Fibroblast of mammary gland (primary cell): ENCODE results near the gene TOX2.

Experiments used
- DNase-seq: peaks from one replicate; pipeline ENCODE4 v3.0.0-alpha.2; 2010; ENCODE audit warnings: low read depth
- H3K4me3 ChIP-seq: 2 replicates; pipeline ENCODE4 v1.5.1; 2011; ENCODE audit warnings: low read depth, mild to moderate bottlenecking, low read length, moderate library complexity; ENCODE audit not compliant: control insufficient read depth
- TF ChIP-seq, protein P1 (sequence below): conservative IDR thresholded peaks from 2 replicates; pipeline ENCODE4 v1.5.1; 2011; ENCODE audit warnings: low read depth, low read length, inconsistent platforms; ENCODE audit not compliant: control insufficient read depth, insufficient read depth

The TOX2 gene, protein sequence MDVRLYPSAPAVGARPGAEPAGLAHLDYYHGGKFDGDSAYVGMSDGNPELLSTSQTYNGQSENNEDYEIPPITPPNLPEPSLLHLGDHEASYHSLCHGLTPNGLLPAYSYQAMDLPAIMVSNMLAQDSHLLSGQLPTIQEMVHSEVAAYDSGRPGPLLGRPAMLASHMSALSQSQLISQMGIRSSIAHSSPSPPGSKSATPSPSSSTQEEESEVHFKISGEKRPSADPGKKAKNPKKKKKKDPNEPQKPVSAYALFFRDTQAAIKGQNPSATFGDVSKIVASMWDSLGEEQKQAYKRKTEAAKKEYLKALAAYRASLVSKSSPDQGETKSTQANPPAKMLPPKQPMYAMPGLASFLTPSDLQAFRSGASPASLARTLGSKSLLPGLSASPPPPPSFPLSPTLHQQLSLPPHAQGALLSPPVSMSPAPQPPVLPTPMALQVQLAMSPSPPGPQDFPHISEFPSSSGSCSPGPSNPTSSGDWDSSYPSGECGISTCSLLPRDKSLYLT

DNA sequence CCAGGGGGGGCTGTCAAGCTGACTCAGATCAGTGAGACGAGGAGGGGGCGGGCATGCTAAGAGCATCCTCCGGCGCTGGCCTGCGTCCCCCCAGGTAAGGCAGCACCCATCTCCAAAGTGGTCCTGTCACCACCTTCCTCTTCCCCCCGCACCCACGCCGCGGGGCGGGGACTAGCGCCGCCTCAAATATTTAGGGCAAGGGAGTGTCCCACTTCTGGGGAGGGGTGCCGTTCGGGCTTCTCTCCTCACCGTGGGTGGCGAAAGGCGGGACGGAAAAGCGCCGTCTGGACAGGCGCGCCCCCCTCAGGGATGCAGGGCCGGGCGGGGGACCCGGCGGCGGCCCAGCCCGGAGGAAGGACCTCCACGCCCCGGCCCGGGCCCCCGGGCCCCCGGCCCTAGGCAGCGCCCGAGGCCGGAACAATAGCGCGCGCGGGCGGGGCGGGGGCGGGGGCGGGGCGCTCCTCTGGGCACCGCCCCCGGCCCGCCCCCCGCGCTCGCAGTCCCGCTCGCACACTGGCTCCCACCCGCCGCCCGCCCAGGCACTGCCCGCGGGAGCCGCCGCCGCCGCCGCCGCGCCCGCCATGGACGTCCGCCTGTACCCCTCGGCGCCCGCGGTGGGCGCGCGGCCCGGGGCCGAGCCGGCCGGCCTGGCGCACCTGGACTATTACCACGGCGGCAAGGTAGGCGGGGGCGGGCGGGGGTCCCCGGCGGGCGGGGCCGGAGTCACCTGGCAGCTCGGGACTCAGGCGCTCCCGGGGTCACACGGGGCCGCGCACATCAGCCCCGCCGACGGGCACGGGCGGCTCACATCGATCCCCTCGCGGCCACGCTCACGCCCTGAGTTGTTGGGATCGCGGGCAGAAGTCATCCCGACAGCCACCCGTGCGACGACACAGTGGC is at the start of gene TOX2:
Gene TOX2 (plus strand): TSS at position 542 of the 900 bp plus-strand sequence. CDS start 40 bp downstream, at position 582.
- no peak for DNase-seq
- peak within 1 kb of the TSS; percentile 61 for H3K4me3 ChIP-seq
- TF ChIP-seq, protein P1, sequence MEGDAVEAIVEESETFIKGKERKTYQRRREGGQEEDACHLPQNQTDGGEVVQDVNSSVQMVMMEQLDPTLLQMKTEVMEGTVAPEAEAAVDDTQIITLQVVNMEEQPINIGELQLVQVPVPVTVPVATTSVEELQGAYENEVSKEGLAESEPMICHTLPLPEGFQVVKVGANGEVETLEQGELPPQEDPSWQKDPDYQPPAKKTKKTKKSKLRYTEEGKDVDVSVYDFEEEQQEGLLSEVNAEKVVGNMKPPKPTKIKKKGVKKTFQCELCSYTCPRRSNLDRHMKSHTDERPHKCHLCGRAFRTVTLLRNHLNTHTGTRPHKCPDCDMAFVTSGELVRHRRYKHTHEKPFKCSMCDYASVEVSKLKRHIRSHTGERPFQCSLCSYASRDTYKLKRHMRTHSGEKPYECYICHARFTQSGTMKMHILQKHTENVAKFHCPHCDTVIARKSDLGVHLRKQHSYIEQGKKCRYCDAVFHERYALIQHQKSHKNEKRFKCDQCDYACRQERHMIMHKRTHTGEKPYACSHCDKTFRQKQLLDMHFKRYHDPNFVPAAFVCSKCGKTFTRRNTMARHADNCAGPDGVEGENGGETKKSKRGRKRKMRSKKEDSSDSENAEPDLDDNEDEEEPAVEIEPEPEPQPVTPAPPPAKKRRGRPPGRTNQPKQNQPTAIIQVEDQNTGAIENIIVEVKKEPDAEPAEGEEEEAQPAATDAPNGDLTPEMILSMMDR, result no peak

DNA sequence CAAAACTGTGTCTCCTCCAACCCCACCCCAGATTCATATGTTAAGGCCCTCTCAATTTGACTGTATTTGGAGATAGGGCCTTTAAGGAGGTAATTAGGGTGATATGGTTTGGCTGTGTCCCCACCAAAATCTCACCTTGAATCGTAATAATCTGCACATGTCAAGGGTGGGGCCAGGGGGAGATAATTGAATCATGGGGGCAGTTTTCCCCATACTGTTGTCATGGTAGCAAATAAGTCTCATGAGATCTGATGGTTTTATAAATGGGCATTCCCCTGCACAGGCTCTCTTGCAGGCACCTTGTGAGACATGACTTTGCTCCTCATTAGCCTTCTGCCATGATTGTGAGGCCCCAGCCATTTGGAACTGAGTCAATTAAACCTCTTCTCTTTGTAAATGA is 46.6 kb upstream of the TOX2 start:
- no peak for DNase-seq
- no peak overlapping the region for H3K4me3 ChIP-seq
- TF ChIP-seq, protein P1, result no peak

DNA sequence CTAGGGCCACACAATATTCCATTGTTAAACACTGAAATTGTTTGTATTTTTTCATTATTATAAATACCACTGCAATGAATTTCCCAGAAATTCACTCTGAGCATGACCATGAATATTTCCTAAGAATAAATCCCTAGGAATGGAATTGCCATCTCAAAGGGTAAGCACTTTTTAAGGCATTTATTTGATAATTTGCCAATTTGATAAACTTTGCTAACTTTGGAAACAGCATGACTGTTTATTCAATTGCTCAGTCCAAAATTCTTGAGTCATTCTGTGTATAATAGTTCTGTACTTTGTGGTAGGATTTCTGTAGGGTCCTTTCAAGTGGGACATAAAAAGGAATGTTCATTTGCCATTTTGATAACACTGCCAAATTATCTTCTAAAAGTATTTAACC is 44.2 kb upstream of the TOX2 start:
- TF ChIP-seq, protein P1, result no peak
- no peak overlapping the region for H3K4me3 ChIP-seq
- DNase-seq, result peak; percentile 21

DNA sequence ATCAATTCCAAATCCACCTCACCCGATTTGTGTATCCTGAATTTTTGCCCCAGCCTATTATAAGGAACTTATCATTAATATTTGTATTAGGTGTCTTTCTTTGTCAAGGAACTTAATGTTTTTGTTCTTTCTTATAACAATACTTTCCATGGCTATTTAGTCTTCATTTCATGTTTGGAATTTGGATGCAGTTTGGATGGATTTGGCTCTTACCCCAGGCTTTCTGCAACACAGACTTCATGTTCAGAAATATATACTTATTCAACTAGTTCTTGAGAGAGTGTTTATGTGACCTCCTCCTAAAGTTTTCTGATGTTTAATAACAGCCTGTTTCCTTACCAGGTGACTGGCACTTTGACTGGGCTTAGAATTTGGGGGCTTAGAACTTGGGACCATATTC is 35.9 kb upstream of the TOX2 start:
- H3K4me3 ChIP-seq, result no peak overlapping the region
- no peak for DNase-seq
- TF ChIP-seq, protein P1, result no peak

DNA sequence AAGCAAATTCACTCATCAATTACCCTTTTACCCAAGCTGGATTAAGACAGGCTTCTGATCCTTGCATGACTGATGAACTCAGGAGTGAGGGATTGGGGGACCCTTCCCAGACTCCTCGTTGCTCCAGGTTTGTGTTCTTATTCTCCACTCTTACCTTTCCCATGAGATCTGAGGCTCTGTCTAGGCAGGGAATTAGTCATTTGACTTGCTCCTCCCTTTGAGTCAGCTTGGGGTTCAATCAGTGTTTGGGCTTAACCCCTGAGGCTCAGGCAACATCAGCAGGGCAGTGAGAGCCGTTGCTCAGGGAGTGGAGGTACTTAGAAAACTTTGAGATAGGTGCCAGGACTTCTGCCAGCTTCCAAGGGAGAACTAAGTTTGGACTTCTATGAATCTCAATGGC is 20.7 kb upstream of the TOX2 start:
- H3K4me3 ChIP-seq, result no peak overlapping the region
- DNase-seq, result peak; percentile 59
- TF ChIP-seq, protein P1, result no peak

DNA sequence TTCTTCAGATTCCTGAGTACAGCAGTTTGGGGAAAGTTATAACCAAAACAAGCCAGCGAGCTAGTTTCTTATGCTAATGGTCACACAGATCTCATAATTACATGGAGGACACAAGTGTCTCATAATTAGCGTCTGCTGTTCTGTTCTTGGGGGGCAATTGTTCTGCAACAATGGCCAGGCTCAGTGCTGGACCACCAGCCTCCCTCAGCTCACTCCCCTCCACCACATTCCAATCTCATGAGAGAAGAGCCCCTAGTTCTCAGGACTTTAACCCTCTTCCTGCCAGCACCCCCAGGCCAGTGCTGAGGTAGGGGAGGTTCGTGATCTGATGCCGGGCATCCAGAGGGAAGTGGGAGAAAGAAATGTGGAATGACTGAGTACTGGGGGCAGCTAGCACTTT is 20.2 kb upstream of the TOX2 start:
- no peak for DNase-seq

More for the DNA sequence above, 20.2 kb upstream of the TOX2 start:
- H3K4me3 ChIP-seq, result no peak overlapping the region
- TF ChIP-seq, protein P1, result no peak
